PC-3 (cell line): Measurements from ENCODE around the gene TLE7. TPM values are rescaled to one million over a fixed set of nuclear protein-coding genes. Genes with fewer than 3 reads are reported as not detected.

Source experiments
- ATAC-seq: fragments of 200-7000 bp; cut with Tn5 transposase; 2 replicates; pipeline ENCODE4 v1.9.1; 2020; ENCODE audit warnings: mild to moderate bottlenecking, moderate library complexity
- BruUV-seq: library from RNA; stranded (reverse); fragments of 400-500 nt; replicated peaks from 2 replicates; lab custom pipeline; 2021; lab: Mats Ljungman, UMichigan
- CTCF ChIA-PET: fragments of 300-600 bp; sonication (Branson Sonifier 250); formaldehyde crosslinking; loops from one replicate; lab custom pipeline; 2022; ENCODE audit warnings: antibody characterized with exemption; lab: Charles Lee
- POLR2A ChIA-PET: fragments of 300-600 bp; sonication (Branson Sonifier 250); formaldehyde crosslinking; loops from one replicate; lab custom pipeline; 2022; ENCODE audit warnings: antibody characterized with exemption; ENCODE audit not compliant: unreplicated experiment; lab: Charles Lee
- DNase-seq: peaks from one replicate; pipeline ENCODE4 v3.0.0-alpha.2; 2015
- H2AFZ ChIP-seq: fragments of 300-600 bp; sonication (generic); 2 replicates; pipeline ENCODE4 v1.6.0; 2016; ENCODE audit warnings: antibody characterized with exemption, low read length
- H3F3A ChIP-seq: fragments of 300-600 bp; sonication (generic); one replicate; pipeline ENCODE4 v1.6.0; 2017; ENCODE audit warnings: antibody characterized with exemption, low read length, control low read depth, mild to moderate bottlenecking; ENCODE audit not compliant: unreplicated experiment
- H3K27ac ChIP-seq: fragments of 300-600 bp; sonication (generic); 2 replicates; pipeline ENCODE4 v1.5.1; 2016; ENCODE audit warnings: mild to moderate bottlenecking, low read length
- H3K27me3 ChIP-seq: fragments of 300-600 bp; sonication (generic); 2 replicates; pipeline ENCODE4 v1.6.1; 2016; ENCODE audit warnings: low read length, mixed read lengths
- H3K36me3 ChIP-seq: fragments of 300-600 bp; sonication (generic); 2 replicates; pipeline ENCODE4 v1.6.1; 2016; ENCODE audit warnings: low read depth, mixed run types, low read length, mixed read lengths
- H3K4me1 ChIP-seq: fragments of 300-600 bp; sonication (generic); 2 replicates; pipeline ENCODE4 v1.5.1; 2016; ENCODE audit warnings: low read length; ENCODE audit not compliant: insufficient read depth
- H3K4me2 ChIP-seq: fragments of 300-600 bp; sonication (generic); 2 replicates; pipeline ENCODE4 v1.6.0; 2016; ENCODE audit warnings: low read length
- H3K4me3 ChIP-seq: fragments of 300-600 bp; sonication (generic); 2 replicates; pipeline ENCODE4 v1.5.1; 2016; ENCODE audit warnings: mild to moderate bottlenecking, low read length, mixed read lengths
- H3K79me2 ChIP-seq: fragments of 300-600 bp; sonication (generic); 2 replicates; pipeline ENCODE4 v1.6.1; 2017; ENCODE audit warnings: low read length, mixed read lengths
- H3K9ac ChIP-seq: fragments of 300-600 bp; sonication (generic); 2 replicates; pipeline ENCODE4 v1.6.0; 2016; ENCODE audit warnings: mild to moderate bottlenecking, low read length
- H3K9me2 ChIP-seq: fragments of 300-600 bp; sonication (generic); replicated peaks from 2 replicates; pipeline ENCODE4 v1.6.1; 2016; ENCODE audit warnings: mixed run types, low read length, mixed read lengths
- H3K9me3 ChIP-seq: fragments of 300-600 bp; sonication (generic); 2 replicates; pipeline ENCODE4 v1.6.1; 2016; ENCODE audit warnings: low read length, mixed read lengths
- H4K20me1 ChIP-seq: fragments of 300-600 bp; sonication (generic); 2 replicates; pipeline ENCODE4 v1.6.1; 2016; ENCODE audit warnings: low read length, mixed read lengths
- CTCF ChIP-seq: fragments of 300-600 bp; sonication (generic); conservative IDR thresholded peaks from 2 replicates; pipeline ENCODE4 v1.5.1; 2017; ENCODE audit warnings: antibody characterized with exemption, low read depth, mild to moderate bottlenecking, low read length
- EZH2 ChIP-seq: fragments of 300-600 bp; sonication (generic); IDR thresholded peaks from one replicate; pipeline ENCODE4 v1.6.1; 2017; ENCODE audit warnings: antibody characterized with exemption, mild to moderate bottlenecking, low read length; ENCODE audit not compliant: unreplicated experiment
- EZH2phosphoT487 ChIP-seq: fragments of 300-600 bp; sonication (generic); IDR thresholded peaks from 2 replicates; pipeline ENCODE4 v1.6.1; 2018; ENCODE audit warnings: mild to moderate bottlenecking, antibody characterized with exemption, low read length, borderline replicate concordance
- intact Hi-C: fragments of 100-400 bp; cut with micrococcal nuclease; formaldehyde crosslinking; loops from 2 replicates; pipeline ENCODE4 v1.9.0; 2023
- total RNA-seq: library from RNA; depleted of rRNA; stranded (reverse); fragments of >200 nt; gene quantifications from 2 replicates; pipeline ENCODE4 v1.2.3, GENCODE V29; 2014

The TLE7 gene
- total RNA-seq, 1 experiment from 2014 or later, result not detected

DNA sequence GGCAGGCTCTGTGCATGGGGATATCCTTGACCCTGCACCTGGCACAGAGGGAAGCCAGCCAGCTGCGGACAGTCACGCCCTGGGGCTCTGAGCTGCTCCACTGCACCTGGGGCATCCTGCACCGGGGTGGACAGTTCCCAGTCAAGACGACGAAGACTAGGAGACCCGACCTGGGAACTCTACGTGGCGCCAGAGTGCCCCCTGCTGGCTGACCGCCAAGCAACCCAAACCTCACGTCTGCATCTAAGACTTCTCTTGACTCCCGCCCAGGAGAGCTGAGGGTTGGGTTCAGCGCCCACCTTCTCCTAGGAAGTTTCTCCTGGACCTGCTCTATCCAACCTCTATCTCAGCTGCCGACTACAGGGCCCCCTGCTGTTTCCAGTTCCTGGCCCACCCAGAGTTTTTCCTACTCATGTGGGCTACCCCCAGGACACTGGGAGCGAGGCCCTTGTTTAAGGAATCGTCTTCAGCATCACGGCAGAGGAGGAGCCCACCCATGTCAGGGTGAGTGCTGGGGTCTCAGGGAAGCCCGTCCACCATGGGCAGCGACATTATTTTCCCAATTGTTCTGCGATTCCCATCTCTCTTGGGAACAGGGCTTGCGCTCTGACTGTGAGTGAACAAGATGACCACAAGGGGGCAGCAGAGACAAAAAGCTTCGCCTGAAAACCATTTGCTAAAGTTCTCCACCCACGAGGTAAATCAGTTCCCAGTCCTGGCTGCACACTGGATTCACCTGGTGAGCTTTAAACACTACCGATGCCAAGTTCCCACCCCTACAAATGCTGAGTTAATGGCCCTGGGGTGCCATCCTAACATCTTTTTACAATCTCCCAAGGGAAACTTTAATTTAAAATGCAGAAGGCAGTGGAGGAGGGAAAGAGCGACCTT is 29.3 kb downstream of the TLE7 start:
- CTCF ChIA-PET, result interaction anchor here (0.6 to 1.0 kb wide), 3 partner anchors 49 to 87 kb away, joined by 3 to 6 read pairs (median 3); partner anchors contain the start of gene ZNF23
- BruUV-seq, result no TSS peak
- H3K4me2 ChIP-seq, result peak overlapping the region; percentile 62; the same call in 1 of the 2 replicates

GRCh38 chr16:71410146-71410545 is 31.7 kb downstream of the TLE7 start:
- BruUV-seq, result no TSS peak
- Histone ChIP-seq H3K9me2 (no peaks in the 10 kb centered on the region), H3F3A (no peaks in the 10 kb centered on the region), H3K4me1 (no peaks in the 10 kb centered on the region), H3K79me2 (no peaks in the 10 kb centered on the region), H3K4me2 (no peak overlapping the region), H3K9ac (no peak overlapping the region), H2AFZ (no peak overlapping the region), H3K27me3 (peaks cover 20% of the 10 kb centered on the region), H3K9me3 (no peaks in the 10 kb centered on the region), H3K36me3 (no peaks in the 10 kb centered on the region; the same call in 1 of the 2 replicates), H3K4me3 (no peak overlapping the region), H3K27ac (no peak overlapping the region), H4K20me1 (no peaks in the 10 kb centered on the region)
- no peak for ATAC-seq
- intact Hi-C loops, result no loop called here
- TF ChIP-seq EZH2phosphoT487 (no peak), EZH2 (no peak), CTCF (no peak)
- POLR2A ChIA-PET, result no interaction called here
- CTCF ChIA-PET, result no interaction called here
- no peak for DNase-seq

More for the DNA sequence above, 29.3 kb downstream of the TLE7 start:
- H3K9me2 ChIP-seq, result no peaks in the 10 kb centered on the region
- peak overlapping the region; percentile 64; the same call in 1 of the 2 replicates for H2AFZ ChIP-seq
- ATAC-seq, result peak; percentile 90
- no peaks in the 10 kb centered on the region for H3K79me2 ChIP-seq
- H3F3A ChIP-seq, result no peaks in the 10 kb centered on the region
- intact Hi-C loops, result loop anchor here (1.0 to 2.0 kb wide), 3 partner anchors 82 to 198 kb away; no protein-coding TSS in a partner anchor
- H4K20me1 ChIP-seq, result no peaks in the 10 kb centered on the region
- H3K27me3 ChIP-seq, result peaks cover 20% of the 10 kb centered on the region
- no peaks in the 10 kb centered on the region for H3K9me3 ChIP-seq
- H3K4me3 ChIP-seq, result no peak overlapping the region
- TF ChIP-seq EZH2phosphoT487 (no peak), CTCF (peak; percentile 74)
- H3K4me1 ChIP-seq, result no peaks in the 10 kb centered on the region
- POLR2A ChIA-PET, result no interaction called here
- no peak overlapping the region for H3K27ac ChIP-seq
- peak; percentile 79 for DNase-seq
- no peak overlapping the region for H3K9ac ChIP-seq
- no peaks in the 10 kb centered on the region; the same call in 1 of the 2 replicates for H3K36me3 ChIP-seq
